Activated CD8-positive, alpha-beta memory T cell treated with anti-CD3 and anti-CD28 coated beads, Interleukin-2, amount 50 U/mL, for 24 hours (primary cell): Measurements from ENCODE around the gene RPS3A.
"Not testable (repeated sequence)": the region's sequence is repeated elsewhere in the genome, so short reads cannot be mapped to it uniquely, and the experiment has no call there.

Source experiments
- DNase-seq: peaks from one replicate; pipeline ENCODE4 v3.0.0-alpha.2; 2020; ENCODE audit errors: extremely low read depth

Gene RPS3A

DNA sequence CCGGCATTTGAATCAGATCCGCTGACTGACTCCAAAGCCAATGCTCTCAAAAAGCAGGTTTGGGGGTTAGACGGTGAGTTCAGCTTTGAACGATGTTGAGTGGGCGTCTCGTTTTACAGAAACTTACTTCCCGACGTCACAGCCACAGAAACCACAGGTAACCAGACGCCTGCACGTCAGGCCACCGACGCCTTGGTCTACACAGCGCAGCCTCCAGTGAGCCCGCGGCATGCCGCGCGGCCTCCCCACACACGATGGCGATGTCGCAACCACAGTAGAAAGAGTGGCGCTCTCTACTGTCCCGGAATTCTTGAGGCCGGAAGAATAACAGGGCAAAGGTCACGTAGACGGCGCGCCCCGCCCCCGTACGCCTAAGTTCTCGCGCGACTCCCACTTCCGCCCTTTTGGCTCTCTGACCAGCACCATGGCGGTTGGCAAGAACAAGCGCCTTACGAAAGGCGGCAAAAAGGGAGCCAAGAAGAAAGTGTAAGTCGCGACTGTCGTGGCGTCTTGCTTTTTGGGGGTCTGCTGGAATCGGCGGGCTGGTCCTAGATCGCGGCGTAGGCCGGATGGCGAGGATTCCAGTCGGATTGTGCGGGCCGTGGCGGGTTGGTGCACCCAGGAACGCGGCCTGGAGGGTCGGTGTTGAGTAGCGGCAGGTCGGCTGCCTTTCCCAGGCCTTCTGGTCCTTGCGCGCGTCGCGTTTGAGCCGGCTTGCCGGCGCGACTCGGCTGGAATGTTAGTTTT lies at the start of gene RPS3A:
Gene RPS3A (plus strand): TSS at position 400 of the 747 bp plus-strand sequence. CDS start 25 bp downstream, at position 425.
- peak; percentile 90 for DNase-seq

DNA sequence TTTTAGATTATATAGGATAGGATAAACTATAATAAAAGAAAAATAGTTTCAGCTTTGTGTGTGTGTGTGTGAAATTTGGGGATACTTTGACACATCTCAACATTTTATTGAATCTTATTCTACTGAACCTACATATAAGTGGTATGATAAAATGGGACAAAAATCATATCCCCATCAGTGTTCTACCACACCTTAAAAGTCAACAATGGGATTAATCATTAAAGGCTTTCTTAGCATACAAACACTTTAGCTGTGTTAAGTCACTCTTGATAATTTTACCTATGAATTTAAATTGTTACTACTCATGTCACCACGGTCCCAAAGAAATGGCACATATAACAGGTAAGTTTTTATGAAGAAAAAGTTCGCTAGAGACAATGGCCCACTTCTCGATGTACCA lies 46.6 kb upstream of the RPS3A start:
- DNase-seq, result no peak

DNA sequence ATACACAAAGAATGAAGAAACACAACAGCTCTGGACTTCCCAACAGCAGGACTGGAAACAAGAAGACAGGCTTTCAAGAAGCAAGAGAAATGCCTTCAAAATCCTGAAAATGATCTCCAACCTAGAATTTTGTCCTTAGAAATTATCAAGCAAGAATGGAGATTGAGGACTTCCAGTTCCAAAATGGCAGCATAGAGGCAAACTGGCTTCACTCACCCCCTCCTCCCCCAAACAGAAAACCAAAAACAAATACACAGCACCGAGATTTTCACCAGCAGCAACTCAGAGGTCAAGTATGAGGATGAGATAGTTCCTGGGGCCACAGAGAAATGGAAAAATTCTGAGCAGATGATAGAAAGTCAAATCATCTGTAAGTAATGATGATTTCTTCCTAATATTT lies 43.9 kb upstream of the RPS3A start:
- DNase-seq, result no peak

DNA sequence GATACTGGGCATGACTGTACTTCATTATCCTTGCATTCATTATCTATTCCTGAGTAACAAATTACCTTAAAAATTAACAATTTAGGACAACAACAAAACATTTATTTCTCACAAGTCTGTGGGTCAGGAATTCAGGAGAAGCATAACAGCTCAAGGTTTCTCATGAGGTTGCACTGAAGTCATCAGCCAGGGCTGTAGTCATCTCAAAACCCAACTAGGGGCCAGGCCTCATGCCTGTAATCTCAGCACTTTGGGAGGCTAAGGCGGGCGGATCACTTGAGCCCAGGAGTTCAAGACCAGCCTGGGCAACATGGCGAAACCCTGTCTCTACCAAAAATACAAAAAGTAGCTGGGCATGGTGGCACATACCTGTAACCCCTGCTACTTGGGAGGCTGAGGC lies 36.3 kb upstream of the RPS3A start:
- not testable (repeated sequence) for DNase-seq

DNA sequence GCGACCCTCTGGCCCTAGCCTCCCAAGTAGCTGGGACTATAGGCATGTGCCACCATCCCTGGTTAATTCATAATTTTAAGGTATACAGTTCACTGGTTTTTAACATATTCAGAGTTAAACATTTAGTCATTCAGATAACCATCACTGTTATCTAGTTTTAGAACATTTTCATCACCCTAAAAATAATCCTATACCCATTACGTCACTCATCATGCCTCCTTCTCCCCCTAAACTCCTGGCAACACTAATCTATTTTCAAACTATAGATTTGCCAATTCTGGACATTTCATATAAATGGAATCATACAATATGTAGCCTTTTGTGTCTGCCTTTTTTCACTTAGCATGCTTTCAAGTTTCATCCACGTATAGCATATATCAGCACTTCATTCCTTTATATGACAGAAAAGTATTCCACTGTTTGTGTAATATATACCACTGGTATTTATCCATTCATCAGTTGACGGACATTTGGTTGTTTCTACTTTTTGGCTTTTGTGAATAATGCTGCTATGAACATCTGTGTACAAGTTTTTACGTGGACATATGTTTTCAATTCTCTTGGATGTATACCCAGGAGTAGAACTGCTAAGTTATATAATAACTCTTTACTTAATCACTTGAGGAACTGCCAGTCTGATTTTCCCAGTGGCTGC lies 32.0 kb upstream of the RPS3A start:
- DNase-seq, result no peak

DNA sequence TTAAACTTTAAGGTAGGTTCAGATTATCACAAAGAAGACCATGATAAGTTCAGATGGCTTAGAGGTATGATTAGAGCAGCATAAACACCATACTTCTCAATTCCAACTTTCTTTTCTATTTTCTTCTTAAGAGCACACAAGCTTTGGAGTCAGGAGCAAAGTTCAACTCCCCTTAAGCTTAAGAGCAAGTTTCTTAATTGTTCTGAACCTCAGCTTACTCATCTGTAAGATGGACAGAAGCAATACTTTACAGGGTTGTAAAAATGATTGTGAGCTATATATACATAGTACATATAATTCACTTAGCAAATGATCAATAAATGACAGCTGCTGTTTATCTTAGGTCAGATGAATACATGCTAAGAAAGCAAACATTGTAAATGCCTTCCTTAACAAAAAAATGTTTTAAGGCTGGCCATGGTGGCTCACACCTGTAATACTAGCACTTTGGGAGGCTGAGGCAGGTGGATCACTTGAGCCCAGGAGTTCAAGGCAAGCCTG lies 25.0 kb upstream of the RPS3A start:
- no peak for DNase-seq

DNA sequence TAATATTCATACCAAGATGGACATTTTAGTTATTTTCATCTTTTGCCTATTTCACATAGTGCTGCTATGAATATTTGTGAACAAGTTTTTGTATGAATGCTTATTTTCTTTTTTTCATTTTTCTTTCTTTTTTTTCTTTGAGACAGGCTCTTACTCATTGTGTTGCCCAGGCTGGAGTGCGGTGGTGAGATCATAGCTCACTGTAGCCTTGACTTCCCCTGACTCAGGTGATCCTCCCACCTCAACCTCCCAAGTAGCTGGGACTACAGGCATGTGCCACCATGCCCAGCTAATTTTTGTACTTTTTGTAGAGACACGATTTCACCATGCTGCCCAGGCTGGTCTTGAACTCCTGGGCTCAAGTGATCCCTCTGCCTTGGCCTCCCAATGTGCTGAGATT lies 21.4 kb upstream of the RPS3A start:
- DNase-seq, result not testable (repeated sequence)

DNA sequence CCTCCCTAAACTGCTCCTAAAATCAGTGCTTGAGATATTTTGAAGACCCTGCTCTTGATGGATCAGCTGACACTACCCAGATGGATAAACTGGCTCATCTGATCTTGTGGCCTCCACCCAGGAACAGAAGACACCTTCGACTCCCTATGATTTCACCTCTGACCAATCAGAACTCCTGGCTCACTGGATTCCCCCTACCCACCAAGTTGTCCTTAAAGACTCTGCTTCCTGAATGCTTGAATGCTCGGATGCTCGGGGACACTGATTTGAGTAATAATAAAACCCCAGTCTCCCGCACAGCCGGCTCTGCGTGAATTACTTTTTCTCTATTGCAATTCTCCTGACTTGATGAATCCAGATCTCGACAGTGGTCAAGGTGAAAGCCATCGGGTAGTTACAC lies 12.0 kb upstream of the RPS3A start:
- DNase-seq, result no peak

DNA sequence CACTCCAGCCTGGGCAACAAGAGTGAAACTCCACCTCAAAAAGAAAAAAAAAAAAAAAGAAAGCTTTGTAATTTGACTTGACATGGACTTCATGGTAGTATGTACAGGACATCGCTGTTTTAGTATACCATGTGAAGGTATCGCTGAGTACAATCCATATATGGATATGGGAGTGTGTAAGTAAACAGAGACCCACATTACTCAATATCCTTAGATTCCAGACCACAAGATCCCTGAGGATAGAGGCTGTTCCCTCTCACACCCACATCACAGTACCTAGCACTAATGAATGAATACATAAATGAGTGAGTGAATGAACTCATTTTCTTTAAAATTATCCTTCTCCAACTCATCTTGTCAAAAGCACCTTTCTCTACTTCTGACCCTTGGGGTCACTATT lies 8.4 kb upstream of the RPS3A start:
- DNase-seq, result no peak

DNA sequence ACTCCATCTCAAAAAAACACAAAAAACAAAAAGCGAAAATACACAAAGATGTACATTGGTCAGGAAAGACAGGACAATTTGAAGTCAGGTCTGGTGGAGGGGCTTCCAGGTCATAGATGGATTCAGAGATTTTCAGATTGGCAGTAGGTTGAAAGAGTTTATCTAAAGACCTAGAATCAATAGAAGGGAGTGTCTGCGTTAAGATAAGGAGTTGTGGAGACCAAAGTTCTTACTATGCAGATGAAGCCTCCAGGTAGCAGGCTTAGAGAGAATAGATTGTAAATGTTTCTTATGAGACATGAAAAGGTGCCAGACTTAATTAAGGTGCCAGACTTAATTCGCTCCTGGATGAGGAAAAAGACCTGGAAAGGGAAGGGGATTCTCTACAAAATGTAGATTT lies 6.9 kb upstream of the RPS3A start:
- DNase-seq, result no peak

DNA sequence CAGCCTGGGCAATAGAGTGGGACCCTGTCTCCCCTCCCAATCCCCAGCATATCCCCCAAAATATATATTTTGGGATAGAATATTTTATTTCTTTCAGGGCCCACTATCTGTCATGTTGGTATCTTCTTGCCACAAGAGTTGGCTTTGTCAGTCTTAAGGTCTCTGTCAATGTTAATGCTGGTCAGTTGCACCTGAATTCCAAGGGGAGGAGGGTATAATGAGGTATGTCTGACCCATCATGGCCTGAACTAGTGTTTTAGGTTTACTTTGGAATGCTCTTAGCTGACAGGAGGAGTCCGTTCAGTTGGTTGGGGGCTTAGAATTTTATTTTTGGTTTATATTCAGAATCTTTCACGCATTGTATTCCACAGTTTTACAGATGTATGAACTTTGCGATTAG lies 6.2 kb upstream of the RPS3A start:
- no peak for DNase-seq

DNA sequence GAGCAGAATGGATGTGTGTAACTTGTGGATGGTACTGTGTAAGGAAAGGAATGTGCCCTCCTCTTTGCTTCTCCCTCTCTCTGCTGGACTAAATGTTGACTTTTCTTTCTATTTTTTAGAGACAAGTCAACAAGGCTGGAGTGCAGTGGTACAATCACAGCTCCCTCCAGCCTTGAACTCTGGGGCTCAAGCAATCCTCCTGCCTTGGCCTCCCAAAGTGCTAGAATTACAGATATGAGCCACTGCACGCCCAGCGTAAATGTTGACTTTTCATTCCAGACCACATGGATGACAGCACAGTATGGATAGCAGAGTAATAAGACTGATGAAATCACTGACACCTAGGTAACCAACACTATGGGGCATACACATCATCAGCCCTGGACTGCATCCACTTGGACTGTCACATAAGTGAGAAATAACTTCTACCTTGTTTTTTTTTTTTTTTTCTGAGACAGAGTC lies 5.1 kb upstream of the RPS3A start:
- DNase-seq, result no peak

DNA sequence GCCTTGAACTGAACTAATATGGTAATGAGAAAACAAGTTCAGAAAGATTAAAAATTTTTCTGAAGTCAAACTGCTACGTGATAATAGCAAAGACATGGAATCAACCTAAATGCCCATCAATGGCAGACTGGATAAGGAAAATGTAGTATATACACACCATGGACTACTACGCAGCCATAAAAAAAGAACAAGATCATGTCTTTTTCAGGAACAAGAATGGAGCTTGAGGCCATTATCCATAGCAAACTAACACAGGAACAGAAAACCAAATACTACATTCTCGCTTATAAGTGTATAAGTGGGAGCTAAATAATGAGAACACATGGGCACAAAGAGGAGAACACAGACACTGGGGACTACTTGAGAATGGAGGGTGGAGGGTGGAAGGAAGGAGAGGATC lies 4.3 kb upstream of the RPS3A start:
- DNase-seq, result no peak

DNA sequence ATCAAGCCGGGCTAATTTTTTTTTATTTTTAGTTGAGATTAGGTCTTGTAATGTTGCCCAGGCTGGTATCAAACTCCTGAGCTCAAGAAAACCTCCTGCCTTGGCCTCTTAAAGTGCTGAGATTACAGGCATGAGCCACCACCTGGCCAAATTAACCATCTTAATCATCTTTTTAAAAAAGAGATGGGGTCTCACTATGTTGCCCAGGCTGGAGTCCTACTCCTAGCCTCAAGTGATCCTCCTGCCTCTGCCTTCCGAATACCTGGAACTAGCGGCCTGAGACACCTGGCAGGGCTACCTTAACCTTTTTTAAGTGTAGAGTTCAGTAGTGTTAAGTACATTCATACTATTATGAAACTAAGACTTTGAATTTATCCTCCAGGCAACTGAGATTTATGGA lies 1.7 kb upstream of the RPS3A start:
- DNase-seq, result no peak

DNA sequence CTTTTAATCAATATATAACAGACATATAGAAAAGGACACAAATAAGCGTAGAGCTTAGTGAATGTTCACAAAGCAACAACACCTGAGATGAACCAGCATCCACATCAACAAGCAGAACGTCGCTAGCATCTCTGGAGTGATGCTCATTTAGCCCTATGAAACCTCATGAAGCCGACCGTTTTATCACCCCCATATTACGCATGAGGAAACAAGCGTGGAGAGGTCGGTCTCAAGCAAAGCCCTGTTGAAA lies 524 bp upstream of the RPS3A start:
- no peak for DNase-seq

DNA sequence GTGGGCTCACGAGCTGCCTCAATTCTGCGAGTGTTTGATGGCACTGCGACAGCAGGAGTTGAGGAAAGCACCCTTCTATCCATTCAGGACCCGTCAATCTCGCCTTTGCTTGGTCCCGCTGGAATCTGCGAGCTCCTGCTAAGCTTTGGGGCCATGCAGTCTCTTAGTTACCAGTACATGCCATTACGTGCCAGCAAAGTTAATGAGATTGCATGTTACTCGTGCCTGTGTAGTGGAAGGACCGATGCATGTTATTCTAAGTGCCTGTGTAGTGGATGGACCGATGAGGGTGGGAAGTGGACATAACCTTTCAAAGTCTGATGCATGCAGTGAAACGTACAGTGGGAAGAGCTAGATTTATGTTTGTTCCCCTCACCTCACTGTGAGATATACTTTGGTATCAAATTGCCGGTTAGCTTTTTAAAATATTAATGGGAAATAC lies 569 bp downstream of the RPS3A start:
- DNase-seq, result no peak

DNA sequence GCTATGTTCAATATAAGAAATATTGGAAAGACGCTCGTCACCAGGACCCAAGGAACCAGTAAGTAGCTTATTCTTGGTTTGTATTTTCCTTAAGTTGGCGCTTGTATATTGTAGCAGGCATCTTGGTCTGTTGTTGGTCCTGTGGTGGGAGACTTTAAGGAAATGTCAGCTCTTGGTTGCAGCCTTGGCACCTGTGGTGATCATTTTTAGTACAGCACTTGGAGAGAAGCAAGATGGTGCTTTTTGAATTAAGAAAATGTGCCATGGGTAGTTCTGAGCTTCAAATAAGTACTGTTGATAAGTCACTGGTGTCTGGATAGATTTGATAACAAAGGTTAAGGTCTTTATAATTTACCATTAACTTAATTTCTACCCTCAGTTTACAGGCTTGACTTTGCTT lies 1.1 kb downstream of the RPS3A start:
- no peak for DNase-seq

DNA sequence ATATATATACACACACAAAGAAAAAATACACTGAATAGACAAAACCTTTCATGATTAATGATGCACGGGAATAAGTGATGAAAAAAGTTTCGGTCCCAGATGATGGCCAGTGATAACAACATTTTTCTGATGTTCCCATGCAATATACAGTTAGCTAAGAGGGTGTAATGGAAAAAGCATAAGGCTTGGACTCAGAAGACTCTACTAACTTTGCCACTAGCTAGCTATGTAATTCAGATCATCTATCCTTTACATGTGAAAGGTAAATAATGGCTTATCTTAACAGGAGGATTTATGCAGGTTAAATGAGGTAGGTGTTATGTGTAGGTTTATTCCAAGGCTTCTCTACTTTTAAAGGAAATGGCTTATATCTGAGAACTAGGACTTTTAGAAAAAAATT lies 4.3 kb downstream of the RPS3A start:
- DNase-seq, result no peak

DNA sequence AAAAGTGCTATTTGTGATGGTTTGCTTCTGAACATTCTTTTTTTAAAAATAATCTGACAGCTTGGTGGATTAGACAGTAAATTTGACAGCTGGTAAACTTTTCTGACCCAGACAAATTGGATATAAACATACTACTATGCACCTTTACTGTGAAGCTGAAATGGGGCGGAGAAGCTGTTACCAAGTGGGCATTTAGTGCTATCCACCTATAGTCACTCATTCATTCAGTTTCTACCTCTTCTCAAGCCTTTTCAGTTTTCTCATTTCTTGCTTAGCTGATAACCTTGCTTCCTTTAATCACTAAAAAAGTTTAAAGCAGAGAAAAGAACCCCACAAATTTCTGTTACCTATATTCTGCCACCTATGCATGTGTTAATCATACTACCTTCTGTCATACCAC lies 5.2 kb downstream of the RPS3A start:
- DNase-seq, result no peak

DNA sequence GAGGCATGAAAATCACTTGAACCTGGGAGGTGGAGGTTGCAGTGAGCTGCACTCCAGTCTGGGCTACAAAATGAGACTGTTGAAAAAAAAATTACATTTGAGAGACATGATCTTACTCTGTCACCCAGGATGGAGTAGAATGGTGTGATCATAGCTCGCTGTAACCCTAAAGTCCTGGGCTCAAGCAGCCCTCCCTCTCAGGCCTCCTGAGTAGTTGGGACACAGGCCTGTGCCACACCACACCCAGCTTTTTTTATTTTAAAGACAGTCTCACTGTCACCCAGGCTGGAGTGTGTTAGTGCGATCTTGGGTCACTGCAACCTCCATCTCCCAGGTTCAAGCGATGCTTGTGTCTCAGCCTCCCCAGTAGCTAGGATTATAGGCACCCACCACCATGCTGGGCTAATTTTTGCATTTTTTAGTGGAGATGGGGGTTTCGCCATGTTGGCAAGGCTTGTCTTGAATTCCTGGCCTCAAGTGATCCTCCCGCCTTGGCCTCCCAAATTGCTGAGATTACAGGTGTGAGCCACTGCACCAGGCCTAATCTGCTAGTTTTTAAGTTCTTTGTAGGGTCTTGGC lies 6.1 kb downstream of the RPS3A start:
- no peak for DNase-seq

DNA sequence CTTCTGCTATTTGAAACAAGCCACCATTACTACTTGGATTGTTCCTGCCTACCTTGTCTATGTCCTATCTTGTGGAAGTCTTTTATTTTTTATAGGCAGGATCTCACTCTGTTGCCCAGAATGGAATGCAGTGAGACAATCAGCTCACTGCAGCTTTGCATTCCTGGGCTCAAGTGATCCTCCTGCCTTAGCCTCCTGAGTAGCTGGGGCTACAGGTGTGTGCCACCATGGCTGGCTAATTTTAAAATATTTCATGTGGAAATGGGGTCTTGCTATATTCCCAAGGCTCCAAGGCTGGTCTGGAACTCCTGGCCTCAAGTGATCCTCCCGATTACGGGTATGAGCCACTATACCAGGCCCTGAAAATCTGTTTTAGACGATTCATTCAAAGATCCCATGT lies 7.6 kb downstream of the RPS3A start:
- DNase-seq, result no peak

DNA sequence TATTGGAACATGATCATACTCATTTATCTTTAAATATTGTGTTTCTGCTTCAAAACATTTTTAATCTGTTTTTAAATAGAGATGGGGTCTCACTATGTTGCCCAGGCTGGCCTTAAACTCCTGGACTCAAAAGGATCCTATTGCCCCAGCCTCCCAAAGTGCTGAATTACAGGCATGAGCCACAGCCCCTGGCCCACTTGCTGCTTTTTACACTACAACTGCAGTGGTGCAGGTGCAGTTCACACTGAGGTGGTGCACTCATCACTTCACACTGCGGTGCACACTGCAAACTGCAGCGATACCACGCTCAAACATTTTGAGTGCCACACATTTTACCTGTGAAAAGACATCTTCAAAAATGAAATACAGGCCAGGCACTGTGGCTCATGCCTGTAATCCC lies 10.8 kb downstream of the RPS3A start:
- DNase-seq, result no peak

DNA sequence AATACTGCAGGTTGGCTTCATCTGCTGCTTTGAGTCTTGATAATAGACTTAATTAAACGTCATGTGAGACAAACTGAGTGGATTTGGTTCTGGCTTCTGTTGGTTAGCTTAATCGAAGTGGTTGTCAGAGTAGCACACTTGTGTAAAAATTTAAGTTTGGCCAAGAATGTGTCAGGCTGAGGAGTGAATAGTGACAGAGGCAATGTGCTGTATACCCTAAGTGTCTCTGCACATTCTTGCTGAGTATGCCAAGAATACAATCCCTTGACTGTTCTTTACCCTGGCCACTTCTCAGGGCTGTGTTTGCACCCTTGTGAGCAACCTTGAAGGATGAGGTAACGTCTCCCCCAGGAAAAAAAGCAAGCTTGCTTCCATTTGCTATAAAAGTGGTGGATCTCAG lies 14.9 kb downstream of the RPS3A start:
- no peak for DNase-seq
